ENCODE measurements around the gene TNFAIP8L1.
"Not testable (repeated sequence)": the region's sequence is repeated elsewhere in the genome, so short reads cannot be mapped to it uniquely, and the experiment has no call there.

The TNFAIP8L1 gene

GRCh38 chr19:4669723-4670480 is 30.6 kb downstream of the TNFAIP8L1 start, which contains the start of gene MYDGF:
MYDGF (minus strand) TSS chr19:4670342; CDS start chr19:4670334, 8 bp downstream.
- intact Hi-C loops (cut with DNase I): no loop called here
- peak; percentile 77 to 97 (median 93) for DNase-seq

- intact Hi-C loops (cut with DNase I): no loop called here
- DNase-seq: no peak
Observed at GRCh38 chr19:4671185-4671851, 32.0 kb downstream of the TNFAIP8L1 start.

DNA sequence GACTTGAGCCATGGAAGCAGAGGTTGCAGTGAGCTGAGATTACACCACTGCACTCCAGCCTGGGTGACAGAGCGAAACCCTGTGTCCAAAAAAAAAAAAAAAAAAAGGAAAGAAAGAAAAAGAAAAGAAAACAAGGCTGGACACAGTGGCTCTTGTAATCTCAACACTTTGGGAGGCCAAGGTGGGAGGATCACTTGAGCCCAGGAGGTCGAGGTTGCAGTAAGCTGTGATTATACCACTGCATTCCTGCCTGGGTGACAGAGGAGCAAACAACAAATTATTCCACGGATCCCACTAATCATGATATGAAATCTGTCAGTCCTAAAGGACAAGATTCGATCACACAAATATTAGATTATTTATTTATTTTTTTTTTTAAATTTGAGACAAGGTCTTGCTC is 33.9 kb downstream of the TNFAIP8L1 start:
- no peak for DNase-seq
- intact Hi-C loops (cut with DNase I): no loop called here

DNA sequence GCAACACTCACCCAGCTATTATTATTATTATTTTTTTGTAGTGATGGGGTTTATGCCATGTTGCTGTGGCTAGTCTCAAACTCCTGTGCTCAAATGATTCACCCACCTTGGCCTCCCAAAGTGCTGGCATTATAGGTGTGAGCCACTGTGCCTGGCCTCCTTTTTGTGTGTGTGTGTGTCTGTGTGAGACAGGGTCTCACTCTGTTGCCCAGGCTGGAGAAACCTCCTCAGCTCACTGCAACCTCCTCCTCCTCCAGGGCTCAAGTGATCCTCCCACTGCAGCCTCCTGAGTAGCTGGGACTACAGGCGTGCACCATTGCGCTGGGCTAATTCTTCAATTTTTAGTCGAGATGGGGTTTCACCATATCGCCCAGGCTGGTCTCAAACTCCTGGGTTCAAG is 34.4 kb downstream of the TNFAIP8L1 start:
- intact Hi-C loops (cut with DNase I): no loop called here
- no peak for DNase-seq

DNA sequence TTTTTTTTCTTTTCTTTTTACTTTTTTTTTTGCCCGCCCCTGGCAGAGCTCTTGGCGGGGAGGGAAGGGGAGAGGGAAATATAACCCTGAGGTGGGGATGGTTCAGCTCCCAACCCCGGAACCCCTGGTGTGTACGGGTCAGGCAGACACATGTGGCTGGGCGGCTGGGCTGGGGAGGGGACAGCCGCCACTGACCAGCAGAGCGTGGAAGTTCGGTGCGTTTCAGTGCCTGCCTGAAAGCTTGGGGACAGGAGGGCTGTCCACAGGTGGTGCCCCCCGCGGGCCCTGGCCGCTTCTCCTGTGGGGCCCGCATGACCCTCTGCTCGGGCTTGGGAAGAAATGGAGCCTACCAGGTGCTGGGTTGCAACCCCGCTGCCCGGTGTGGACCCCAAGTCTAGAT is 36.0 kb downstream of the TNFAIP8L1 start:
- no peak for DNase-seq
- intact Hi-C loops (cut with DNase I): no loop called here

DNA sequence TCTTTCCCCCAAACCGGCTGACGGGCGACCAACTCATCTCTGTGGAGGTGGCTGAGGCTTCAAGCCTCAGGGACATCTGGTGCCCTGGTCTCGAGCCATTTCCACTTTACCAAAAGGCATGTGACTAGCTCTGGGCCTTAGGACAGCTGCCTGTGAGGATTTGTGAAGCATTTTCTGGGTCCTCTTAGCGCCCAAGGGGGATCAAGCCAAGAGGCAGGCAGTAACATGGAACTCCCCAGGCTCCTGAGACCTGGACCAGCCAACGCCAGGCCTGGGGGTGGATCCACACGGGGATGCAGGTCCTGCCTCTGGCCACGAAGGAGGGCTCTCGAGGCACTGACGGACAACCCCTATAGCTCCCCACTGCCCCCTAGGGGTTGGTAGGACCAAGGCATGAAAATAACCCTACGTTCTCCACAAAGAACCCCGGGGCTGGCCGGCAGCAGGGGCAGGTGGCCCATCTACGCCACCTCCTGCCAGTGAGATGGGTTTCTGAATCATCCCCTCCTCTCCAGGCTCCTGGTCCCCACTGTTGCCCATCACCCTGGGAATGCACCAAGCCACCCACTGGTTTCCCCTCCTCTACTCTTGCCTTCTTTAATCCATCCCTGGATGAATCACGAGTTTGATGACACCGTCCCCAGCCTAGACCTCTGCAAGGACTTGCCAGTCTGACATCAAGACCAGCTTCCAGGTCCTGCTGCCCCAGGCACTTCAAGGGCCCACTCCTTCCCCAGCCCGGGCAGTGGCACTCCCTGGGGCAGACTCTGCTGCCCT is 37.8 kb downstream of the TNFAIP8L1 start:
- intact Hi-C loops (cut with DNase I): no loop called here
- DNase-seq: peak in 7 of 42 donors; percentile 11 to 36 (median 25)

- intact Hi-C loops (cut with DNase I): no loop called here
- no peak for DNase-seq
Observed at GRCh38 chr19:4678881-4679790, 39.8 kb downstream of the TNFAIP8L1 start.

DNA sequence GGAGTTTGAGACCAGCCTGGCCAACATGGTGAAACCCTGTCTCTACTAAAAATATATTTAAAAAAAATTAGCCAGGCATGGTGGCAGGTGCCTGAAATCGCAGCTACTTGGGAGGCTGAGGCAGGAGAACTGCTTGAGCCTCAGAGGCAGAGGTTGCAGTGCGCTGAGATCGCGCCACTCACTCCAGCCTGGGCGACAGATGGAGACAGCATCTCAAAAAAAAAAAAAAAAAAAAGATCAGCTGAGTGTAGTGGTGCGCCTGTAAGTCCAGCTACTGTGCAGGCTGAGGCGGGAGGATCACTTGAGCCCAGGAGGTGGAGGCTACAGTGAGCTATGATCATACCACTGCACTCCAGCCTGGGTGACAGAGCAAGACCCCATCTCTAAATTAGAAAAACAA is 40.7 kb downstream of the TNFAIP8L1 start:
- intact Hi-C loops (cut with DNase I); DNase-seq: not testable (repeated sequence)

GRCh38 chr19:4682417-4683200 is 43.3 kb downstream of the TNFAIP8L1 start:
- no peak for DNase-seq
- intact Hi-C loops (cut with DNase I): no loop called here

DNA sequence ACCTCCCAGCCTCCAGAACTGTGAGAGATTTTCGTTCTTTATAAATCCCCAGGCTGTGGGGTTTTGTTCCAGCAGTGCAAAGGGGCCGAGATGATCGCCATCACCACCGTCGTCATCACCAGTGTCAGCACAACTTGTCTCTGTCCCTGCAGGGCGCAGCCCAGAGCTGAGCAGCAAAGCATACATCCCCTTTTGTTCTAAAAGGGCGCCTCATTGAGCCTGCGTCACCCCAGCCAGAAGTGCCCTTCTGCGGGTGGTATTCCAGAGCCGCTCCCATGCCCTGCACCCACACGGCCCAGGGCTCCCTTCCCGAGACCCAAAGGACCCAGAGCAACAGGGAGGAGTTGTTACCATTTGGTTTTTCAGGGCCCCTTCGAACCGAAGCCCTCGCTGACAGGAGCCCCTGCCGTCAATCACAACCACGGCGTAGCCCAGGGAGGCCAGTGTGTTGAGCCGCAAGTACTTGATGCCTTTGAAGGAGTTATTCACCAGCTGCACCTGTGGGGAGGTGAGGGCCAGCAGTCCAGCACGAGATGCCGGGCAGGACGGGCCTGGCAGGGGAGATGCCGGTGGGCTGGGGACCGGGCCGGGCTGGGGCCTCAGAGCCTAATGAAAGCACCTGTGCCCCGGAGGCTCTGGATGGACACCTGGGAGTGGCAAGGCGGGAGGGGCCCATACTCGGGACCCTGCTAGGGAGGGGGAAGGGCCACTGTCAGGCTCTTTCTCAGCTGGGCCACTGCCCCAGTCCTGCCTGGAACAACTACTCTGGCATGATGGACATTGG is 45.2 kb downstream of the TNFAIP8L1 start:
- DNase-seq: peak in 8 of 42 donors; percentile 21 to 61 (median 41)
- intact Hi-C loops (cut with DNase I): no loop called here

- intact Hi-C loops (cut with DNase I): no loop called here
Observed at GRCh38 chr19:4686700-4687099, 47.4 kb downstream of the TNFAIP8L1 start.

GRCh38 chr19:4687396-4687795 is 48.1 kb downstream of the TNFAIP8L1 start:
- intact Hi-C loops (cut with DNase I): no loop called here

More at GRCh38 chr19:4686700-4687099, 47.4 kb downstream of the TNFAIP8L1 start:
- no peak for DNase-seq

GRCh38 chr19:4688587-4688986 is 49.3 kb downstream of the TNFAIP8L1 start:
- intact Hi-C loops (cut with DNase I): no loop called here
- no peak for DNase-seq

More at GRCh38 chr19:4687396-4687795, 48.1 kb downstream of the TNFAIP8L1 start:
- no peak for DNase-seq

GRCh38 chr19:4689403-4689802 is 50.1 kb downstream of the TNFAIP8L1 start:
- DNase-seq: no peak
- intact Hi-C loops (cut with DNase I): no loop called here

DNA sequence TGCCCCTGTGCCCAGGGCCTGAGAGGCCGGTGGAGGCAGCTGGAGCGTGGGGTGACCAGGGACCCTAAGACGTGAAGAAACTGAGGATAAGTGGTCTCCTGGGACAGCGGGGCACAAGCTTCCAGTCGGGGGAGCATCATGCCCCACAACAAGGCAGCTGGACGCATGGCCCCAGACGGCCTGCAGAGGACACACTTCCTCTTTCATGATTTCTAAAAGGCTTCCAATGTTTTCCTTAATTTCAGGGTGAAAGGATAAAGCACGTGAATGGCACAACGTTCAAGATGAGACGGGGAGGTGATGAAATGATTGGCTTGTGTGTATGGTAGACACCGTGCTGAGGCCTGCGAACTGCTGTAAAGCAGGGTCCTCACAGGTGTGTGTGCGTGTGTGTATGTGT is 51.0 kb downstream of the TNFAIP8L1 start:
- intact Hi-C loops (cut with DNase I): no loop called here
- no peak for DNase-seq

DNA sequence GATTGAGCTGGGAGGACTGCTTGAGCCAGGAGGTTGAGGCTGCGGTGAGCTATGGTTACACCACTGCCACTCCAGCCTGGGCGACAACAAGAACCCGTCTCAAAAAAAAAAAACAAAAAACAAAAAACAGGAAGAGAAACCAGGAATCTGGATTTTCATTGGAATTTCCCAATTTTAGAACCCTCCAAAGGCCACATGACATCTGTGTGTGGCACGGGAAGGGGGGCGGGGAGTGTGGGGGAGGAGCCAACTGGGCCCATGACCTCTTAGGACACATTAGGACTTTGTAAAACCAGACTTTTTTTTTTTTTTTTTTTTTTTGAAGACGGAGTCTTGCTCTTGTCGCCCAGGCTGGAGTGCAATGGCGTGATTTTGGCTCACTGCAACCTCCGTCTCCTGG is 52.1 kb downstream of the TNFAIP8L1 start:
- DNase-seq: no peak
- intact Hi-C loops (cut with DNase I): no loop called here
